Astrocyte (in vitro differentiated cells and primary cell): Measurements from ENCODE around the gene DLGAP1. TPM values are rescaled to one million over a fixed set of nuclear protein-coding genes. Genes with fewer than 3 reads are reported as not detected.

Experiments
- DNase-seq: peaks from one replicate; pipeline ENCODE4 v3.0.0-alpha.2; 2010; ENCODE audit warnings: low read depth
- FAIRE-seq: peaks from 2 replicates; lab custom pipeline; 2011; peaks lifted over from hg19 to GRCh38; lab: Jason Lieb, UNC
- H2AFZ ChIP-seq: 2 replicates; pipeline ENCODE4 v1.6.0; 2012; ENCODE audit warnings: low read depth, low read length, inconsistent platforms
- H3K27ac ChIP-seq: 2 replicates; pipeline ENCODE4 v1.5.1; 2011; ENCODE audit warnings: low read depth, low read length, inconsistent platforms
- H3K27me3 ChIP-seq: 2 replicates; pipeline ENCODE4 v1.6.0; 2011; ENCODE audit warnings: low read length, inconsistent platforms; ENCODE audit not compliant: insufficient read depth
- H3K36me3 ChIP-seq: 2 replicates; pipeline ENCODE4 v1.5.1; 2011; ENCODE audit warnings: low read length, inconsistent platforms; ENCODE audit not compliant: insufficient read depth
- H3K4me1 ChIP-seq: 2 replicates; pipeline ENCODE4 v1.5.1; 2011; ENCODE audit warnings: low read length, inconsistent platforms; ENCODE audit not compliant: insufficient read depth
- H3K4me2 ChIP-seq: 2 replicates; pipeline ENCODE4 v1.6.0; 2012; ENCODE audit warnings: low read length, inconsistent platforms
- H3K4me3 ChIP-seq: 2 replicates; pipeline ENCODE4 v1.5.1; 2011; ENCODE audit warnings: low read depth, mild to moderate bottlenecking, low read length, inconsistent platforms; ENCODE audit not compliant: insufficient read depth
- H3K79me2 ChIP-seq: 2 replicates; pipeline ENCODE4 v1.6.0; 2012; ENCODE audit warnings: mild to moderate bottlenecking, low read length, inconsistent platforms; ENCODE audit not compliant: insufficient read depth
- H3K9ac ChIP-seq: 2 replicates; pipeline ENCODE4 v1.6.0; 2012; ENCODE audit warnings: mild to moderate bottlenecking, low read length, inconsistent platforms
- H3K9me3 ChIP-seq: 2 replicates; pipeline ENCODE4 v1.5.1; 2012; ENCODE audit warnings: low read depth, mild to moderate bottlenecking, low read length, inconsistent platforms; ENCODE audit not compliant: insufficient read depth
- H4K20me1 ChIP-seq: 2 replicates; pipeline ENCODE4 v1.6.0; 2012; ENCODE audit warnings: low read length, inconsistent platforms; ENCODE audit not compliant: insufficient read depth
- H3K27ac Mint-ChIP-seq: one replicate; pipeline ENCODE4 v1.8.0; 2021; ENCODE audit warnings: mild to moderate bottlenecking, mixed read lengths; ENCODE audit not compliant: unreplicated experiment
- H3K27me3 Mint-ChIP-seq: one replicate; pipeline ENCODE4 v1.8.0; 2021; ENCODE audit warnings: low read depth, mixed read lengths; ENCODE audit not compliant: unreplicated experiment
- H3K36me3 Mint-ChIP-seq: one replicate; pipeline ENCODE4 v1.8.0; 2021; ENCODE audit warnings: low read depth, mixed read lengths; ENCODE audit not compliant: unreplicated experiment
- H3K4me1 Mint-ChIP-seq: one replicate; pipeline ENCODE4 v1.8.0; 2021; ENCODE audit warnings: low read depth, mixed read lengths; ENCODE audit not compliant: unreplicated experiment
- H3K4me3 Mint-ChIP-seq: one replicate; pipeline ENCODE4 v1.8.0; 2021; ENCODE audit warnings: mild to moderate bottlenecking, moderate library complexity, mixed read lengths; ENCODE audit not compliant: unreplicated experiment
- H3K9me3 Mint-ChIP-seq: one replicate; pipeline ENCODE4 v1.8.0; 2021; ENCODE audit warnings: mild to moderate bottlenecking, mixed read lengths; ENCODE audit not compliant: unreplicated experiment
- CTCF ChIP-seq: IDR thresholded peaks from 2 replicates; pipeline ENCODE4 v1.5.1; 2011; ENCODE audit warnings: low read depth, mild to moderate bottlenecking, inconsistent platforms, low read length, moderate library complexity; ENCODE audit not compliant: insufficient read depth
- EZH2 ChIP-seq: IDR thresholded peaks from 2 replicates; pipeline ENCODE4 v1.6.1; 2012; ENCODE audit warnings: mild to moderate bottlenecking, low read length, inconsistent platforms; ENCODE audit not compliant: insufficient read depth
- total RNA-seq: library from RNA; stranded (reverse); gene quantifications from 2 replicates; pipeline ENCODE4 v1.2.1, GENCODE V29; 2021

DLGAP1 gene
- total RNA-seq, 1 donor from 2014 or later = 2.3 TPM

- no peaks in the 10 kb centered on the region for H3K4me1 ChIP-seq
- no peaks in the 10 kb centered on the region for H3K27me3 Mint-ChIP-seq
- no peak overlapping the region for H2AFZ ChIP-seq
- DNase-seq (no peak), FAIRE-seq (no peak)
- no peak overlapping the region for H3K4me2 ChIP-seq
- H3K9me3 ChIP-seq = no peaks in the 10 kb centered on the region
- no peaks in the 10 kb centered on the region for H3K36me3 Mint-ChIP-seq
- H3K27ac ChIP-seq = no peak overlapping the region
- H3K79me2 ChIP-seq = no peaks in the 10 kb centered on the region
- no peaks in the 10 kb centered on the region for H3K36me3 ChIP-seq
- no peaks in the 10 kb centered on the region for H3K4me1 Mint-ChIP-seq
- H4K20me1 ChIP-seq = no peaks in the 10 kb centered on the region
- H3K9ac ChIP-seq = no peak overlapping the region
- no peaks in the 10 kb centered on the region for H3K27me3 ChIP-seq
- no peak overlapping the region for H3K27ac Mint-ChIP-seq
- TF ChIP-seq CTCF (no peak), EZH2 (no peak)
- peaks cover 2% of the 10 kb centered on the region for H3K9me3 Mint-ChIP-seq
- H3K4me3 ChIP-seq = no peak overlapping the region
- H3K4me3 Mint-ChIP-seq = no peak overlapping the region
Observed at GRCh38 chr18:3742541-3742940, 712.6 kb downstream of the DLGAP1 start.

GRCh38 chr18:3741333-3741732 lies 713.8 kb downstream of the DLGAP1 start:
- FAIRE-seq = no peak
- H3K27me3 Mint-ChIP-seq = no peaks in the 10 kb centered on the region
- no peak overlapping the region for H2AFZ ChIP-seq
- no peaks in the 10 kb centered on the region for H3K4me1 ChIP-seq
- no peak overlapping the region for H3K27ac ChIP-seq
- no peaks in the 10 kb centered on the region for H3K27me3 ChIP-seq
- peaks cover 2% of the 10 kb centered on the region for H3K9me3 Mint-ChIP-seq
- H3K4me3 ChIP-seq = no peak overlapping the region
- H3K9me3 ChIP-seq = no peaks in the 10 kb centered on the region
- DNase-seq = no peak
- H3K9ac ChIP-seq = no peak overlapping the region
- H3K4me3 Mint-ChIP-seq = no peak overlapping the region
- no peaks in the 10 kb centered on the region for H3K79me2 ChIP-seq
- no peak overlapping the region for H3K4me2 ChIP-seq
- no peaks in the 10 kb centered on the region for H3K36me3 Mint-ChIP-seq
- TF ChIP-seq EZH2 (no peak), CTCF (no peak)
- no peaks in the 10 kb centered on the region for H4K20me1 ChIP-seq
- H3K27ac Mint-ChIP-seq = no peak overlapping the region
- H3K36me3 ChIP-seq = no peaks in the 10 kb centered on the region
- no peaks in the 10 kb centered on the region for H3K4me1 Mint-ChIP-seq

GRCh38 chr18:3728704-3729437 lies 726.2 kb downstream of the DLGAP1 start:
- no peak for FAIRE-seq

More at GRCh38 chr18:3728704-3729437, 726.2 kb downstream of the DLGAP1 start:
- no peak for DNase-seq
- no peak overlapping the region for H2AFZ ChIP-seq
- Mint-ChIP-seq H3K9me3 (no peaks in the 10 kb centered on the region), H3K4me1 (no peaks in the 10 kb centered on the region), H3K27me3 (no peaks in the 10 kb centered on the region), H3K36me3 (peaks cover 3% of the 10 kb centered on the region), H3K27ac (no peak overlapping the region), H3K4me3 (no peak overlapping the region)
- H3K4me1 ChIP-seq = no peaks in the 10 kb centered on the region
- no peaks in the 10 kb centered on the region for H3K9me3 ChIP-seq
- TF ChIP-seq EZH2 = no peak
- TF ChIP-seq CTCF = no peak
- H3K4me3 ChIP-seq = no peak overlapping the region
- no peaks in the 10 kb centered on the region for H4K20me1 ChIP-seq
- H3K36me3 ChIP-seq = no peaks in the 10 kb centered on the region
- H3K27ac ChIP-seq = no peak overlapping the region
- H3K27me3 ChIP-seq = no peaks in the 10 kb centered on the region
- H3K79me2 ChIP-seq = no peaks in the 10 kb centered on the region
- no peak overlapping the region for H3K4me2 ChIP-seq
- H3K9ac ChIP-seq = no peak overlapping the region
